K562 (cell line): Measurements from ENCODE around the gene BICDL1. TPM values are rescaled to one million over a fixed set of nuclear protein-coding genes. Genes with fewer than 3 reads are reported as not detected.

Experiments
- ADNP ChIP-seq: fragments of 200-800 bp; sonication (Bioruptor generic); IDR thresholded peaks from 2 replicates; pipeline ENCODE4 v1.6.1; 2016; ENCODE audit warnings: missing genetic modification characterization, missing compliant biosample characterization
- CREBBP ChIP-seq: IDR thresholded peaks from one replicate; pipeline ENCODE4 v1.6.1; 2012; ENCODE audit warnings: low read depth, mild to moderate bottlenecking, control low read depth, inconsistent platforms, low read length
- EP400 ChIP-seq: fragments of 450-650 bp; IDR thresholded peaks from 2 replicates; pipeline ENCODE4 v1.6.1; 2017; ENCODE audit warnings: antibody characterized with exemption, mild to moderate bottlenecking, moderate library complexity
- GATA2 ChIP-seq: sonication (generic); formaldehyde crosslinking; IDR thresholded peaks from 2 replicates; pipeline ENCODE4 v1.4.0; 2020; ENCODE audit warnings: mild to moderate bottlenecking, missing genetic modification reagents
- GTF3C2 ChIP-seq: IDR thresholded peaks from 3 replicates; pipeline ENCODE4 v1.6.1; 2011; ENCODE audit warnings: borderline replicate concordance, mild to moderate bottlenecking, moderate library complexity; ENCODE audit not compliant: insufficient read length; ENCODE audit errors: extremely low read depth
- HNRNPUL1 ChIP-seq: fragments of 200-400 bp; formaldehyde crosslinking; IDR thresholded peaks from 2 replicates; pipeline ENCODE4 v1.6.1; 2017; ENCODE audit warnings: low read length
- KHSRP ChIP-seq: fragments of 450-650 bp; IDR thresholded peaks from 2 replicates; pipeline ENCODE4 v1.6.1; 2017
- MTA1 ChIP-seq: fragments of 450-650 bp; IDR thresholded peaks from 2 replicates; pipeline ENCODE4 v1.6.1; 2017; ENCODE audit warnings: borderline replicate concordance
- NCOA1 ChIP-seq: fragments of 450-650 bp; IDR thresholded peaks from 2 replicates; pipeline ENCODE4 v1.6.1; 2016; ENCODE audit warnings: low read depth
- NCOA6 ChIP-seq: fragments of 450-650 bp; IDR thresholded peaks from 2 replicates; pipeline ENCODE4 v1.6.1; 2017; ENCODE audit warnings: mild to moderate bottlenecking
- POLR2AphosphoS2 ChIP-seq: IDR thresholded peaks from 2 replicates; pipeline ENCODE4 v1.6.1; 2012; ENCODE audit warnings: low read length, improper control_type of control experiment
- PRDM10 ChIP-seq: fragments of 450-650 bp; IDR thresholded peaks from 2 replicates; pipeline ENCODE4 v1.6.1; 2018; ENCODE audit not compliant: partially characterized antibody
- SMAD2 ChIP-seq: fragments of 150-350 bp; IDR thresholded peaks from 2 replicates; pipeline ENCODE4 v1.6.1; 2014; ENCODE audit warnings: low read depth, mild to moderate bottlenecking, low read length
- SP2 ChIP-seq: IDR thresholded peaks from 2 replicates; pipeline ENCODE4 v1.6.1; 2011; ENCODE audit warnings: mild to moderate bottlenecking, low read depth, low read length, moderate library complexity; ENCODE audit not compliant: poor library complexity, severe bottlenecking; ENCODE audit errors: extremely low read depth
- STAT5A ChIP-seq: IDR thresholded peaks from 2 replicates; pipeline ENCODE4 v1.6.1; 2012; ENCODE audit warnings: low read length, inconsistent platforms, borderline replicate concordance
- TAF1 ChIP-seq: IDR thresholded peaks from 2 replicates; pipeline ENCODE4 v1.6.1; 2011; ENCODE audit warnings: mild to moderate bottlenecking, low read length, moderate library complexity; ENCODE audit not compliant: insufficient read depth, control insufficient read depth, severe bottlenecking; ENCODE audit errors: extremely low read depth
- TEAD2 ChIP-seq: fragments of 450-650 bp; IDR thresholded peaks from 2 replicates; pipeline ENCODE4 v1.6.1; 2016; ENCODE audit warnings: missing genetic modification characterization, control low read depth, missing compliant biosample characterization
- ZNF197 ChIP-seq: fragments of 200-800 bp; sonication (Bioruptor generic); IDR thresholded peaks from 2 replicates; pipeline ENCODE4 v1.6.1; 2016; ENCODE audit warnings: low read depth, missing genetic modification characterization, missing compliant biosample characterization
- ZNF253 ChIP-seq: fragments of 250-450 bp; sonication (Bioruptor Pico); conservative IDR thresholded peaks from 2 replicates; pipeline ENCODE4 v1.6.1; 2021; ENCODE audit warnings: mild to moderate bottlenecking
- ZNF655 ChIP-seq: fragments of 250-450 bp; sonication (Bioruptor Pico); IDR thresholded peaks from 2 replicates; pipeline ENCODE4 v1.5.0; 2021
- ZNF668 ChIP-seq: fragments of 250-450 bp; sonication (Bioruptor Pico); IDR thresholded peaks from 2 replicates; pipeline ENCODE4 v1.8.0; 2022; ENCODE audit warnings: mild to moderate bottlenecking, inconsistent platforms
- ZNF77 ChIP-seq: fragments of 250-450 bp; sonication (Bioruptor Pico); IDR thresholded peaks from 2 replicates; pipeline ENCODE4 v1.5.0; 2020
- polyA plus RNA-seq, 8 experiments: library from polyadenylated mRNA; depleted of rRNA in 4 of 8; stranded (reverse) in 5 of 8; unstranded in 3 of 8; fragments of >200 nt; fragmentation: Nextera tagmentation in 2 of 8; fragmentation: Illumina TruSeq in 1 of 8; extraction: Ambion mirVana in 2 of 8; extraction: Trizol in 1 of 8; gene quantifications; 2 replicates each; pipeline versions ENCODE4 v1.2.1 to v1.2.3, GENCODE V29; 2011 to 2014; ENCODE audit warnings: inconsistent platforms in 1 of 8, missing spikeins in 1 of 8
- total RNA-seq, 7 experiments: library from RNA; depleted of rRNA in 6 of 7; stranded (reverse); fragments of >200 nt in 6 of 7; fragmentation: Illumina TruSeq in 2 of 7; extraction: Trizol in 2 of 7; gene quantifications; 2 replicates each; pipeline versions ENCODE4 v1.2.1 to v1.2.3, GENCODE V29; 2011 to 2021; ENCODE audit warnings: low replicate concordance in 1 of 7

BICDL1 gene
- total and polyA plus RNA-seq, 9 of the 15 experiments (the other 6 are each of a cell fraction or from before 2014, with no cell fraction given) = 0.06 to 2.0 (median 0.58) TPM

GRCh38 chr12:120086801-120087621, 98.0 kb downstream of the BICDL1 start (continued):
- TF ChIP-seq GTF3C2 = no peak
- no peak for TF ChIP-seq ZNF253 (CRISPR knock-in tag)
- TF ChIP-seq SMAD2 = no peak
- TF ChIP-seq TAF1 = peak; percentile 45
- no peak for TF ChIP-seq ADNP (tag)
- TF ChIP-seq NCOA6 = peak; percentile 50; the same call in 1 of the 2 replicates
- TF ChIP-seq ZNF655 (CRISPR knock-in tag) = no peak
- no peak for TF ChIP-seq KHSRP
- no peak for TF ChIP-seq ZNF668 (CRISPR knock-in tag)
- no peak for TF ChIP-seq HNRNPUL1
- TF ChIP-seq ZNF77 (CRISPR knock-in tag) = no peak
- TF ChIP-seq EP400 = no peak
- TF ChIP-seq TEAD2 (tag) = peak; percentile 99
- TF ChIP-seq ZNF197 = no peak
- no peak for TF ChIP-seq GATA2 (CRISPR knock-in tag)
- TF ChIP-seq POLR2AphosphoS2 = no peak
- no peak for TF ChIP-seq CREBBP
- no peak; the same call in 1 of the 2 replicates for TF ChIP-seq STAT5A
- TF ChIP-seq NCOA1 = no peak
- TF ChIP-seq SP2 = no peak
- TF ChIP-seq PRDM10 = peak; percentile 84
- TF ChIP-seq MTA1 = no peak
